ENCODE measurements around the gene KIDINS220. TPM values are rescaled to one million over a fixed set of nuclear protein-coding genes. Genes with fewer than 3 reads are reported as not detected.

KIDINS220 gene
- total and polyA plus RNA-seq, 4 donors: 8.1 to 50.9 (median 30.8) TPM

DNA sequence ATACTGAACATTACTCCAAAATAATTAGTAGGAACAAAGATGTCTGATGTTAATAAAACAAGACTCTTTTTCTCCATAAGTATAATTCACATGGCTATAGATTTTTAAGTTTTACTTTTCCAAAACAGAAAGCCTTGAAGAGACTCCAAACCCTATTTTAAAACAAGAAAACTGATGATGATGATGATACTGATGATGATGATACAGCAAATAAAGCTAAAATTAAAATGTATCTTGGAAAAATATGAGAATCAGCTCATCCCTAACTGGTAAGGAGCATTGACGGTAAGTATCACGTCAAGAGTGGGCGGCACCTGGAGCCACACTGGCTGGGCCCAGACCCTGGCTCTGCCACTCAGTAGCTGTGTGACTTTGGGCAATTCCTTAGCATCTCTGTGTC lies 116.0 kb downstream of the KIDINS220 start:
- no peak for DNase-seq (ENCODE audit: low spot score)
- Histone ChIP-seq H3K9ac (ENCODE audit: low read depth in 1 of 2, low read length in 2 of 2) (no peak overlapping the region), H3K36me3 (ENCODE audit: control insufficient read depth in 4 of 4, insufficient read depth in 3 of 4, low read depth in 1 of 4, low read length in 3 of 4) (no peaks in the 10 kb centered on the region), H3K4me1 (ENCODE audit: control insufficient read depth in 4 of 4, insufficient read depth in 4 of 4, low read length in 3 of 4) (no peaks in the 10 kb centered on the region), H3K9me3 (ENCODE audit: control insufficient read depth in 4 of 4, low read length in 3 of 4) (no peaks in the 10 kb centered on the region), H3K4me3 (ENCODE audit: low read depth in 1 of 3, low read length in 3 of 3) (no peak overlapping the region), H3K27me3 (ENCODE audit: control insufficient read depth in 4 of 4, insufficient read depth in 4 of 4, low read length in 3 of 4) (peaks cover 0 to 3% (median 0%) of the 10 kb centered on the region in 4 donors), H3K27ac (ENCODE audit: low read depth in 1 of 2, low read length in 2 of 2) (no peak overlapping the region)
- 95% methylated on average over 3 of the region's 3 CpGs for WGBS
- TF ChIP-seq EGR1 (IDR thresholded peaks at IDR 0.05; ENCODE audit: low read depth in 2 of 2) (no peak), NR2F2 (IDR thresholded peaks at IDR 0.05) (no peak)

DNA sequence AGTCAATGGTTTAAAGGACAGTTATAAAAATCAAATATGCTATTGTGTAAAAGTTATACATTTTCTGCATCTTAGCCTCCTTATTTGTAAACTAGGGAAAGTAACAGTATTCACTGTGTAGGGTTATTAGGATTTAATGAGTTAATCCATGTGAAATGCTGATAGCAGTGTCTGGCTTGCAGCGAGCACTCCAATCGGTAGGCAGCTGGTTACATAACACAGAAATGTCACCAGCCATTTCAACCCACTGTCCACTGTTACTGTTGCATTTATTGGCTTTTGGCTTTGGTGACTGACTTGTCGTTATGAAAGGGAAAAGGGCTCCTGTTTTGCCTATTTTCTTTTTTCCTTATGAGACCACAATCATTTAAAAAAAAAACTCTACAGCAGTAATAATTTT lies 116.7 kb downstream of the KIDINS220 start:
- no peak overlapping the region for H3K27ac ChIP-seq (ENCODE audit: low read depth in 1 of 2, low read length in 2 of 2)
- H3K36me3 ChIP-seq (ENCODE audit: control insufficient read depth in 4 of 4, insufficient read depth in 3 of 4, low read depth in 1 of 4, low read length in 3 of 4): no peaks in the 10 kb centered on the region
- WGBS: 42% methylated on average over 3 of the region's 3 CpGs
- H3K9me3 ChIP-seq (ENCODE audit: control insufficient read depth in 4 of 4, low read length in 3 of 4): no peaks in the 10 kb centered on the region
- no peaks in the 10 kb centered on the region for H3K4me1 ChIP-seq (ENCODE audit: control insufficient read depth in 4 of 4, insufficient read depth in 4 of 4, low read length in 3 of 4)
- no peak for DNase-seq (ENCODE audit: low spot score)
- no peak for TF ChIP-seq HNF4G (IDR thresholded peaks at IDR 0.05)
- TF ChIP-seq, protein P1, sequence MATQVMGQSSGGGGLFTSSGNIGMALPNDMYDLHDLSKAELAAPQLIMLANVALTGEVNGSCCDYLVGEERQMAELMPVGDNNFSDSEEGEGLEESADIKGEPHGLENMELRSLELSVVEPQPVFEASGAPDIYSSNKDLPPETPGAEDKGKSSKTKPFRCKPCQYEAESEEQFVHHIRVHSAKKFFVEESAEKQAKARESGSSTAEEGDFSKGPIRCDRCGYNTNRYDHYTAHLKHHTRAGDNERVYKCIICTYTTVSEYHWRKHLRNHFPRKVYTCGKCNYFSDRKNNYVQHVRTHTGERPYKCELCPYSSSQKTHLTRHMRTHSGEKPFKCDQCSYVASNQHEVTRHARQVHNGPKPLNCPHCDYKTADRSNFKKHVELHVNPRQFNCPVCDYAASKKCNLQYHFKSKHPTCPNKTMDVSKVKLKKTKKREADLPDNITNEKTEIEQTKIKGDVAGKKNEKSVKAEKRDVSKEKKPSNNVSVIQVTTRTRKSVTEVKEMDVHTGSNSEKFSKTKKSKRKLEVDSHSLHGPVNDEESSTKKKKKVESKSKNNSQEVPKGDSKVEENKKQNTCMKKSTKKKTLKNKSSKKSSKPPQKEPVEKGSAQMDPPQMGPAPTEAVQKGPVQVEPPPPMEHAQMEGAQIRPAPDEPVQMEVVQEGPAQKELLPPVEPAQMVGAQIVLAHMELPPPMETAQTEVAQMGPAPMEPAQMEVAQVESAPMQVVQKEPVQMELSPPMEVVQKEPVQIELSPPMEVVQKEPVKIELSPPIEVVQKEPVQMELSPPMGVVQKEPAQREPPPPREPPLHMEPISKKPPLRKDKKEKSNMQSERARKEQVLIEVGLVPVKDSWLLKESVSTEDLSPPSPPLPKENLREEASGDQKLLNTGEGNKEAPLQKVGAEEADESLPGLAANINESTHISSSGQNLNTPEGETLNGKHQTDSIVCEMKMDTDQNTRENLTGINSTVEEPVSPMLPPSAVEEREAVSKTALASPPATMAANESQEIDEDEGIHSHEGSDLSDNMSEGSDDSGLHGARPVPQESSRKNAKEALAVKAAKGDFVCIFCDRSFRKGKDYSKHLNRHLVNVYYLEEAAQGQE (IDR thresholded peaks at IDR 0.05): no peak
- no peak for TF ChIP-seq NR2F2 (IDR thresholded peaks at IDR 0.05)
- no peak for TF ChIP-seq RXRA (IDR thresholded peaks at IDR 0.05)
- no peak for TF ChIP-seq GABPA (IDR thresholded peaks at IDR 0.05 in 1 of 2, conservative IDR thresholded peaks at IDR 0.05 in 1 of 2)
- TF ChIP-seq YY1 (IDR thresholded peaks at IDR 0.05): no peak
- no peak for TF ChIP-seq EGR1 (IDR thresholded peaks at IDR 0.05; ENCODE audit: low read depth in 2 of 2)
- TF ChIP-seq, protein P2, sequence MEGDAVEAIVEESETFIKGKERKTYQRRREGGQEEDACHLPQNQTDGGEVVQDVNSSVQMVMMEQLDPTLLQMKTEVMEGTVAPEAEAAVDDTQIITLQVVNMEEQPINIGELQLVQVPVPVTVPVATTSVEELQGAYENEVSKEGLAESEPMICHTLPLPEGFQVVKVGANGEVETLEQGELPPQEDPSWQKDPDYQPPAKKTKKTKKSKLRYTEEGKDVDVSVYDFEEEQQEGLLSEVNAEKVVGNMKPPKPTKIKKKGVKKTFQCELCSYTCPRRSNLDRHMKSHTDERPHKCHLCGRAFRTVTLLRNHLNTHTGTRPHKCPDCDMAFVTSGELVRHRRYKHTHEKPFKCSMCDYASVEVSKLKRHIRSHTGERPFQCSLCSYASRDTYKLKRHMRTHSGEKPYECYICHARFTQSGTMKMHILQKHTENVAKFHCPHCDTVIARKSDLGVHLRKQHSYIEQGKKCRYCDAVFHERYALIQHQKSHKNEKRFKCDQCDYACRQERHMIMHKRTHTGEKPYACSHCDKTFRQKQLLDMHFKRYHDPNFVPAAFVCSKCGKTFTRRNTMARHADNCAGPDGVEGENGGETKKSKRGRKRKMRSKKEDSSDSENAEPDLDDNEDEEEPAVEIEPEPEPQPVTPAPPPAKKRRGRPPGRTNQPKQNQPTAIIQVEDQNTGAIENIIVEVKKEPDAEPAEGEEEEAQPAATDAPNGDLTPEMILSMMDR (IDR thresholded peaks at IDR 0.05; ENCODE audit: low read depth, low read length, missing input control): no peak
- TF ChIP-seq SP1 (IDR thresholded peaks at IDR 0.05): no peak
- TF ChIP-seq RAD21 (IDR thresholded peaks at IDR 0.05): no peak
- TF ChIP-seq TAF1 (conservative IDR thresholded peaks at IDR 0.05): no peak
- no peak for TF ChIP-seq JUND (IDR thresholded peaks at IDR 0.05)
- no peak for TF ChIP-seq HNF4A (conservative IDR thresholded peaks at IDR 0.05)
- no peak overlapping the region for H3K4me3 ChIP-seq (ENCODE audit: low read depth in 1 of 3, low read length in 3 of 3)
- H3K27me3 ChIP-seq (ENCODE audit: control insufficient read depth in 4 of 4, insufficient read depth in 4 of 4, low read length in 3 of 4): peaks cover 0 to 3% (median 0%) of the 10 kb centered on the region in 4 donors
- no peak overlapping the region for H3K9ac ChIP-seq (ENCODE audit: low read depth in 1 of 2, low read length in 2 of 2)

DNA sequence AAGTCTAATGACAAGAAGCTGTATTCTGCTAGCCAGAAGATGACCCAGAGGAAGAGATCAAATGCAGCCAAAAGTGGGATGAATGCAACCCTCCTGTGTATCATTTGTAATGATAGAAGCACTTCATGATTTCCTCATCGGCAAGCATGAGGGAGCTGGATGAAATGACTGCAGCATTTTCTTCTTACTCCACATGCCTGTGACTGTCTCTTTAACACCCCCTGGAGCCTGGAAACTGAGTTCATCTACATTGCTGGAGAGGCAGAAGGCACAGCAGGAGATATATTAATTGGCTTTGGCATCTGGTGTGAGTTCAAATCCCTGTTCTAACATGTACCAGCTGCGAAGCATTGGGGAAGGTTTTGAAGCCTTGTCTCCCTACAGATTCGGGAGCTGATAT lies 117.9 kb downstream of the KIDINS220 start:
- Histone ChIP-seq H3K36me3 (ENCODE audit: control insufficient read depth in 4 of 4, insufficient read depth in 3 of 4, low read depth in 1 of 4, low read length in 3 of 4) (no peaks in the 10 kb centered on the region), H3K4me3 (ENCODE audit: low read depth in 1 of 3, low read length in 3 of 3) (no peak overlapping the region), H3K27ac (ENCODE audit: low read depth in 1 of 2, low read length in 2 of 2) (no peak overlapping the region), H3K9me3 (ENCODE audit: control insufficient read depth in 4 of 4, low read length in 3 of 4) (no peaks in the 10 kb centered on the region), H3K9ac (ENCODE audit: low read depth in 1 of 2, low read length in 2 of 2) (no peak overlapping the region), H3K4me1 (ENCODE audit: control insufficient read depth in 4 of 4, insufficient read depth in 4 of 4, low read length in 3 of 4) (no peaks in the 10 kb centered on the region), H3K27me3 (ENCODE audit: control insufficient read depth in 4 of 4, insufficient read depth in 4 of 4, low read length in 3 of 4) (peaks cover 0 to 3% (median 0%) of the 10 kb centered on the region in 4 donors)
- no peak for DNase-seq (ENCODE audit: low spot score)
- 93% methylated on average over 3 of the region's 3 CpGs for WGBS
- TF ChIP-seq SP1 (IDR thresholded peaks at IDR 0.05) (no peak), GABPA (IDR thresholded peaks at IDR 0.05 in 1 of 2, conservative IDR thresholded peaks at IDR 0.05 in 1 of 2) (no peak), TAF1 (conservative IDR thresholded peaks at IDR 0.05) (no peak), RAD21 (IDR thresholded peaks at IDR 0.05) (no peak), JUND (IDR thresholded peaks at IDR 0.05) (no peak)
- TF ChIP-seq, protein P1 (IDR thresholded peaks at IDR 0.05): no peak
- TF ChIP-seq, protein P3, sequence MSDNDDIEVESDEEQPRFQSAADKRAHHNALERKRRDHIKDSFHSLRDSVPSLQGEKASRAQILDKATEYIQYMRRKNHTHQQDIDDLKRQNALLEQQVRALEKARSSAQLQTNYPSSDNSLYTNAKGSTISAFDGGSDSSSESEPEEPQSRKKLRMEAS (IDR thresholded peaks at IDR 0.05): no peak
- TF ChIP-seq, protein P4, sequence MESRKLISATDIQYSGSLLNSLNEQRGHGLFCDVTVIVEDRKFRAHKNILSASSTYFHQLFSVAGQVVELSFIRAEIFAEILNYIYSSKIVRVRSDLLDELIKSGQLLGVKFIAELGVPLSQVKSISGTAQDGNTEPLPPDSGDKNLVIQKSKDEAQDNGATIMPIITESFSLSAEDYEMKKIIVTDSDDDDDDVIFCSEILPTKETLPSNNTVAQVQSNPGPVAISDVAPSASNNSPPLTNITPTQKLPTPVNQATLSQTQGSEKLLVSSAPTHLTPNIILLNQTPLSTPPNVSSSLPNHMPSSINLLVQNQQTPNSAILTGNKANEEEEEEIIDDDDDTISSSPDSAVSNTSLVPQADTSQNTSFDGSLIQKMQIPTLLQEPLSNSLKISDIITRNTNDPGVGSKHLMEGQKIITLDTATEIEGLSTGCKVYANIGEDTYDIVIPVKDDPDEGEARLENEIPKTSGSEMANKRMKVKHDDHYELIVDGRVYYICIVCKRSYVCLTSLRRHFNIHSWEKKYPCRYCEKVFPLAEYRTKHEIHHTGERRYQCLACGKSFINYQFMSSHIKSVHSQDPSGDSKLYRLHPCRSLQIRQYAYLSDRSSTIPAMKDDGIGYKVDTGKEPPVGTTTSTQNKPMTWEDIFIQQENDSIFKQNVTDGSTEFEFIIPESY (IDR thresholded peaks at IDR 0.05): no peak
